CD1c-positive myeloid dendritic cell (primary cell): ENCODE measurements around the gene NHEJ1.

Experiments used
- DNase-seq: peaks from one replicate; pipeline ENCODE4 v3.0.0-alpha.2; 2016; ENCODE audit errors: extremely low spot score

NHEJ1 gene

DNA sequence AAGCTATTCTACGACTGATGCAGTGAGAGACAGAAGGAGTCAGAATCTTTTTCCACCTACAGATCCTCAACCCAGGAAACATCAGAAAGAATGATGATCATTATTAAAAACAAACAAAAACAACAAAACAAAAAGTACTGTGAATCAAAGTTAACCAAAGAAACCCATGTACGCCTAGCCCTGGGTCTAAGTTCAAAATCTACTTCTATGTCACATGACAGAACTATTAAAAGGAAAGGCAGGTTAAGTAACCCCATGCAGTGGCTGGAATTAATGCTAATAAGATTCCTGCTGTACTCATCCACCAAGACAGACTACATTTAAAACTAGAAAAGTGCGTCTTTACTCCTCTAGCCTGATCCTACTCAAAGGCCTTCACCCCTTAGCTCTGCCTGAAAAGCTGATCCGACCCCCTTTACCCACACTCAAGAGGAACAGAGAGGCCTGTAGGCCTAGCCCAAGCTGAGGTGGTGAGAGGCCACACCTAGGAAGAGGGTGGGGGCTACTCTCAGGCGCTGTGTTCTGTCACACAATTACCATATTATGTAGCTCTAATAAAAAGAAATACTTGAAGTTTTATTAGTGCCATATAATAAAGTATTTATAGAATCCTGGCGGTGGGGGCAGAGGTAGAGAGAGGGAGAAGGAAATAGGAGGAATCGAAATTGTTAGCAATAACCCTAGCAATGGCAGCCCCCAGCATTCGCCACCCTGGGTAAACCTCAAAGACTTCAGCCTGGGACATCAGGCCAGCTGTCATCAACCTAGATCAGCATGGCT is 37.1 kb downstream of the NHEJ1 start:
- DNase-seq, result no peak

DNA sequence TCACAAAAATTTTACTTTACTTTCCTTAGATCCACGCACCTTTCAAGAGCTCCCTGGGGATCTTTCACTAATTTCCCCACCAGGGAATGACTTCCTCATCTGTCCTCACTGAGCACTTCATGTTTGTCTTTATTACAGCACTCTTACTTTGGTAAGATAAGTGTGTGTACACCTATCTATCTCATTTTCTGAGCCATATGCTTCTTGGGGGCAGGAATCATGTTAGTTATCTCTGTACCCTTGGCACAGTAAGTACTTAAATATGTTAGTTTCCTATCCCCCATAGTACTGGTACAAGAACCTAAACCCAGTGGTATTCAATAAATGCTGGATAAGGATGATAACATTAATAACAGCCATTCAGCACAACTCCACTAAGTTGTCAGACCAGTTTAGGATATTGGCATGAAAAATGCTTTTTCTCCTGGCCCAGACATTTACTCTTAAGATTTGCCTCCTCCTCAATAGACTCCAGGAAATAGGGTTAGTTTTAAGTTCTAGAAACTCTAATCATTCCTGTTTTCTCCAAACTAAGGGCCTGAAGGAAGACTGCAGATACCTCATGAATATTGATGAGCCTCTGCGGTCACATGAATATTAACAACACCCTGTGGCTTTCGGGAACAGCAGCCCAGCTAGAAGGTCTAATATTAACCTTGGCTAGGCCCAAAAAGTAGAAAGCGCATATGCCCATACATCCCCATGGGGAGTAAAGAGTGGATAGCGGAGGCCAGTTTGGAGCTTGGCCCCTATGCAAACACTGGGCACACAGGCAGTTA is 38.2 kb downstream of the NHEJ1 start:
- no peak for DNase-seq

- DNase-seq, result no peak
Observed at GRCh38 chr2:219120082-219120481, 40.5 kb downstream of the NHEJ1 start.

DNA sequence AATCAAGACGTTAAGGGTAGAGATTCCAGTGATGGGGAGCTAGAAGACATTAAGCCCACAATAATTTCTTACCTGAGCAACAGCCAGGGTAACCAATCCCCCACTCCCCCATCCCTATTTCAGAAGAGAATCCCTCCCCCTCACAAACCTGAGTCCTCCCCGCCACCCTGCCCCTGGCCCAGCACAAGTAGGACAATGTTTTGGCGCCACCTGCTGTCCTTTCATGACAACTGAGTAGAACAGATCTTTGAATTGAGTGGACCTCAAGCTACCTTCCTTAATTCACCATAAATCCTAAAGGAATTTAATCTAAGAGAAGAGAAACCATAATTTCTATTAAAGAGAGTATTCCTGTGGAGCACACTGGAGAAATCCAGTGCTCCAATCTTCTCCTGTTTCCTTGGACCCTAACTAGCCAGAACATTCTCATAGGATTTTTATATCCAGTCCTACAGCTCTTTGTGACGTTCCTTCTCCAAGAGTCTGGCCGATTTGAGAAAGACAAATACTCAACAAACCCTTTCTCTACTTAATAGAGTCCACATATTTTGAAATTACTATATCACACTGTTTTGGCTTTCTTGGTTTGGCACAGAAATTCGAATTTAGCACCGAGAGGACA is 41.1 kb downstream of the NHEJ1 start:
- peak; percentile 70 for DNase-seq

DNA sequence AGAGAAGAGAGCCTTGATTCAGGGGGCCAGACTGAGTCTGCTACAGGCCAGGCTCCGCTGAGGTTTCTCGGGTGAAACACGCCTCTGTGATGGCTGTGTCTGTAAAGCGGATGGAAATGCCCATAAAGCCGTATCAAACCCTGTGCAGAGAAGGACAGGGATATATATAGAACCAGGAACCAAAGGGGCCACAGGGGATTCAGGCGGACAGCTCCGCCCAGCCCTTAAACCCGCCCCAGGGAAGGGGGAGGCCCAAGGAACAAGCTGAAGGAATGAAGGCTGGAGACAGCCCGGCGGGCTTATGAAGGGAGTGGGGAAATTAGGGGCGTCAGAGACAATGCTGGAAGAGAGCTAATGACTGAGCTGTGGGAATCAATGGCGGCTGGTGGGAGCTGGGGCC is 42.1 kb downstream of the NHEJ1 start:
- DNase-seq, result no peak

DNA sequence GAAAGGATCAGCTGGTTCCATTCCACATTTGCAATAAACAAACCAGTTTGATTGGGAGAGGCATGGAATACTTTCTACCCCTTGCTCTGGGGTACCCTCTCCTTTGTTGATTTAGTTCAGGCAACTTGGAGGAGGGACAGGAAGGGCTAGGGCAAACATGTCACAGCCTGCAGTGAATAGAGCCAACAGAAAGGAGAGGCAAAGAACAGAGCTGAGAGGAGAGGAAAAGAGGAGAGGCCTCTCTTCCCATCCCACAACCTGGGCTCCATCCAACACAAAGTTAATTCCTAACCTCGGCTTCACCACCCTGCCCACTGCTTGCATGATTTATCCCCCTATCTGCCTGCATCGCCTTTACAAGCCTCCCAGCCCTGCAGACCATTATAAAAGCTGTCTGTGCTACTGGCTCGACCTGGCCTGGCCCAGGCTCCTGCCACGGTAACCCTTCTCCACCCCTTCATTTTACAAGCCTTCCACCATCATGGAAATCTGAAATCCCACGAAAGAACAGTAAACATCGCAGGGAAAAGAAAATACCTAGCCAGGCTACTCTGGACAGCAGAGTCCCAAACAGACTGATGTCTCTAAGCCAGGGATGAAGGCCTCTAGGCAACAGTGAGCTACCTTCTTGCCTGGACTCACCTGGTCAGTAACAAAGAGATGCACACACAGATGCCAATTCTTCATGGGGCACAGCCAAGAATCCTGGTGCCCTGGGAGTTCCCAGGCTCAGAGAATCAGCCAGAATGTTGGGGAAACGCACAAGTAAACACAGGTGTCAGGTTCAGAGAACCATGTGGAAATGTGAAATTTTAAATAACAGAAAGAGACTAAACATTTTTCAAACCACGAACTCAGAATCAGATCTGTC is 43.6 kb downstream of the NHEJ1 start:
- no peak for DNase-seq

GRCh38 chr2:219112651-219113338 is 47.8 kb downstream of the NHEJ1 start:
- DNase-seq, result peak; percentile 13

DNA sequence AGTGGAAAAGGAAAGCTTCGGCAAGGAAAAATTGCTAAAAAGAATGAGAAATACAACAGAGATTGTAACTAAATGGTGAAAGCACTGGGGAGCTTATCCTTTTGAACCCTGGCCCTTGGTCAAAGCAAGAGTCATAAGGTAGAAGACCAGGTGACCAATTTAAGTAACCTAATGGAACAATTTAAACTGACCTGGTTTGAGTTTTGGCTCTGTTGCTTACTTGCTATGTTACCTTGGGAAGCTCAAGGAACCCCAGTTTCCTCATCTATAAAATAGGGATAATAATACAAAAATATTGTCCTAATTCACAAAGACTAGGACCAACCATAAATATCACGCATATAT is 48.6 kb downstream of the NHEJ1 start:
- DNase-seq, result no peak

DNA sequence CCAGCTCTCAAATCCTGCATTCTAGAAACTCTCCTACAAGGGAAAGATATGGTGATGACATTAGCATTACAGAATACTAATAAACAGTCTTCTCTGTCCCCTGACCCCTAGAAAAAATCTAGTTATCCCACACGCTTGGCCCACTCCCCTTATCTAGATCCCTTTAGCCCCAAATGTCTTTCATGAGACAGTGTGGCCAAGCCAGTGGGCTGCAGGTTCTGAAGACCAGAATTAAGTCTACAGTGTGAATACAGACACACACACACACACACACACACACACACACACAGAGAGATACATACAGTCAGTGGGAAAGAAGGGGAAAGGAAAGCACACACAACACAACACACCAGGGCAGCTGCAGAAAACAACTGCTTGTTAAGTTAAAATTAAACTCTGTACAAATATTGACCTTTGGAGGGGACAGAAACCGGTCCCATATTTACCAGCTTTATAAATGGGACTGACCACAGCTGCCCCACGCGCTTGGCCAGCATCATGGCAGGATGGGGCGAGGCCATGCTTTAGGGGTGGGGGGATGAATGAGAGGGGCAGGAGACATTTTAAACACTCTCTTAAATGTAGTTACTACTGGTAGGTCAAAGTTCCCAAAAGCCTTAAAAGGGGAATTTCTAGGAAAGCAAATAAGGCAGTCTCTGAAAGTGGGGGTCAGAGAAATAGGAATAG is 49.1 kb downstream of the NHEJ1 start:
- no peak for DNase-seq

- DNase-seq, result peak; percentile 36
Observed at GRCh38 chr2:219109471-219109870, 51.1 kb downstream of the NHEJ1 start.

DNA sequence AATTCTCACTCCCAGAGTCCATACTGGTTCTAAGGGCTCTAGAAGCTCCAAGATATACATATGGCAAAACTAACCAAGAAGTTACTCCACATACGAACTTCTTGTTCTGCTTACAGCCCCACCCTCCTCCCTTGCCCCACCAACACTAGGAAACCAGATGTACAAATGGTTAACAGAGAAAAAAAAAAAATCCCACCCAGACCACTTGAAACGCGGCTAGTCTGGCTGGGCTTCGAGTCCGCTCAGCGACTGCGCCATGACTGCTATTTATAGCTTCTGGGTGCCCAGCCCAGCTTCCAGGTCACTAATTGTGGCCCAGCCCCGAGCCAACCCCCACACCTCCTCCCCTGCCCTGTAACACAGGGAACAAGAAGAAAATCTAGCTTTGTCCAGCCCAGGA is 52.9 kb downstream of the NHEJ1 start:
- no peak for DNase-seq

DNA sequence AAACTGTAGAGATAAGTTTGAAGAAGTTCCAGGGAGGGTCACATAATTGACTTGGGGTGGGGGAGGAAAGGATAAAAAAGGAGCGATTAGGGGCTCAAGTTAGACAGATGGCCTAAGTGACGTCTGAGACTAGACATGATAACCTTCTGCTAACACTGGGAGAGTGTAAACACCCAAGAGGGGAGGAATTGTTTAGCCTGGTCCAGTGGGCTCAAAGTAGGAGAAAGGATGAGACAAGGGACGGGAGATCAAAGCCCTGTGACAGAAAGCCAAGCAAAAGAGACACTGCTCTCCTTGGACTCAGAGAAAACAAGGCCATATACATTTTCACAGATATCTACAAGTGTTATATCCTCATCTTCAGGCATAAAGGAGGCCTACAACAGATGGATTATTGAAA is 54.4 kb downstream of the NHEJ1 start:
- no peak for DNase-seq

GRCh38 chr2:219104107-219105035 is 56.2 kb downstream of the NHEJ1 start:
- peak; percentile 64 for DNase-seq

- peak; percentile 93 for DNase-seq
Observed at GRCh38 chr2:219099329-219099728, 61.3 kb downstream of the NHEJ1 start.

DNA sequence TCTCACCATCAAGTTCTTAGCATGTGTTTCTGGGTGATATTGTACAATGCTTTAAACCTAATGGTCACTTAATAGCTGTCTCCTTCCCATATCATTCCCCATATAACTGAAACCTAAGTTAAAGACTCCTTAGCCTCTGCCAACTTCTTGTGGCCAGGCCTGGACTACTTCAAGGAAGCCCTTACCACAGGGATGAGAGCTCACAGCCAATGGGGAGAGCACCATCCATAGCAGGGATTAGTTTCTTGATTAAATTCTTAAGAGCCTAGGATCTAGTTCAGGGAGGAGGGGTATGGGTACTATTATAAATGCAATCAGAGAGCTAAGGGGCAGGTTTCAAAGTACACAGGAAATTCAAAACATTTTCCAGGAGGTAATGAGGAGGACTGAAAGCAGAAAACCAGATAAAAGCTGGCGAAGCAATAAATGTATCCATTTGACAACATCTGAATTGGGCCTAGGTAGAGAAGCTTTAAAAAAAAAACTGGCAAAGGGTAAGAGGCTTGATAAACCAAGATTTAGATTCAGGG is 65.1 kb downstream of the NHEJ1 start:
- no peak for DNase-seq

DNA sequence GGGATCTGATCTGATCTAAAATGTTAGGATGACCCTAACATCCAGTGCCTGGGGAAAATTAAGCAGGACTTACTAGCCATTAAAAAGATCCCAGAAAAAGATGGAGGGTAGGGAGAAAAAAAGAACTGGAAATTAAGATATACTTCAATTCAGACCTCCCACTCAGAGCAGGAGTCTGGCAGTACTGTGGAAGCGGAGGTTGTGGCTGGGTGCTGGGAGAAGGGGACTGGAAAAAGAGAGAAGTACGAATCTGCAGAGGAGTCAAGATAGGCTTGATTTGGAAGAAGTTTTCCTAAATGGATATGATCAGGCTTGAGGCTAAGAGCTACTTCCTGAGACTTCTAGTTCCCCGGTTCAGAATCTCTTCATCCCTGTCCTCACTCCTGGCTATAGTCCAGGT is 66.4 kb downstream of the NHEJ1 start:
- DNase-seq, result no peak

- no peak for DNase-seq
Observed at GRCh38 chr2:219090436-219091299, 69.9 kb downstream of the NHEJ1 start.

DNA sequence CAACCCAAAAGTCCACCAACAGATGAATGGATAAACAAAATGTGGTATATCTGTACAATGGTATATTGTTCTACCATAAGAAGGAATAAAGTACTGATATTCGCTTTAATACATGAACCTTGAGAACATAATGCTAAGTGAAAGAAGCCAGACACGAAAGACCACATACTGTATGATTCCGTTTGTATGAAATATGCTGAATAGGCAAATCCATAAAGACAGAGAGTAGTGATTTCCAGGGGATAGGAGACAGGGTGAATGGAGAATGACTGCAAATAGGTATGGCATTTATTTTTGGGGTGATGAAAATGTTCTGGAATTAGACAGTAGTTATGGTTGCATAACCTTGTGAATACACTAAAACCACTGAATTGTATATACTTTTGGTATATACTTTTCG is 71.3 kb downstream of the NHEJ1 start:
- no peak for DNase-seq
